Renal cortical epithelial cell (primary cell): ENCODE data around the gene GRHPR. TPM values are rescaled to one million over a fixed set of nuclear protein-coding genes. Genes with fewer than 3 reads are reported as not detected.
"Not testable (repeated sequence)": the region's sequence is repeated elsewhere in the genome, so short reads cannot be mapped to it uniquely, and the experiment has no call there.

Source experiments
- DNase-seq: peaks from one replicate; pipeline ENCODE4 v3.0.0-alpha.2; 2011; ENCODE audit warnings: low read depth
- total RNA-seq: library from RNA; depleted of rRNA; stranded (reverse); fragments of >200 nt; gene quantifications from 2 replicates; pipeline ENCODE4 v1.2.3, GENCODE V29; 2014

Gene GRHPR
- total RNA-seq, 1 donor from 2014 or later = 152 TPM

- no peak for DNase-seq
These were observed 24.6 kb downstream of the GRHPR start for GRCh38 chr9:37447111-37447510.

GRCh38 chr9:37449862-37450632 lies 27.6 kb downstream of the GRHPR start:
- DNase-seq = no peak

- no peak for DNase-seq
These were observed 29.1 kb downstream of the GRHPR start for GRCh38 chr9:37451628-37452027.

GRCh38 chr9:37452611-37453010 lies 30.1 kb downstream of the GRHPR start:
- DNase-seq = no peak

- peak; percentile 18 for DNase-seq
These were observed 31.3 kb downstream of the GRHPR start for GRCh38 chr9:37453827-37454226.

- DNase-seq = peak; percentile 32
These were observed 31.7 kb downstream of the GRHPR start for GRCh38 chr9:37454238-37454637.

- no peak for DNase-seq
These were observed 33.6 kb downstream of the GRHPR start for GRCh38 chr9:37455884-37456647.

GRCh38 chr9:37456817-37457216 lies 34.3 kb downstream of the GRHPR start:
- DNase-seq = no peak

GRCh38 chr9:37464006-37464405 lies 41.5 kb downstream of the GRHPR start:
- DNase-seq = peak; percentile 32

GRCh38 chr9:37464426-37465248 lies 42.1 kb downstream of the GRHPR start:
- DNase-seq = peak; percentile 65

GRCh38 chr9:37465249-37466036 lies 42.9 kb downstream of the GRHPR start, which contains the start of gene ZBTB5:
Gene ZBTB5, minus strand, starts transcription at chr9:37465450. Its CDS starts 22,899 bp downstream, at chr9:37442551.
- peak; percentile 100 for DNase-seq

GRCh38 chr9:37466037-37466709 lies 43.7 kb downstream of the GRHPR start:
- peak; percentile 63 for DNase-seq

- not testable (repeated sequence) for DNase-seq
These were observed 45.0 kb downstream of the GRHPR start for GRCh38 chr9:37467530-37467929.

GRCh38 chr9:37468620-37469019 lies 46.1 kb downstream of the GRHPR start:
- no peak for DNase-seq

- DNase-seq = peak; percentile 99
These were observed 49.6 kb downstream of the GRHPR start for GRCh38 chr9:37471942-37472684.

- DNase-seq = not testable (repeated sequence)
These were observed 51.5 kb downstream of the GRHPR start for GRCh38 chr9:37473982-37474381.

GRCh38 chr9:37474438-37474837 lies 51.9 kb downstream of the GRHPR start:
- DNase-seq = no peak

GRCh38 chr9:37476930-37477329 lies 54.4 kb downstream of the GRHPR start:
- DNase-seq = no peak

GRCh38 chr9:37477443-37477842 lies 54.9 kb downstream of the GRHPR start:
- peak; percentile 38 for DNase-seq
